ENCODE measurements around the gene WDTC1.
"Not testable (repeated sequence)": the region's sequence is repeated elsewhere in the genome, so short reads cannot be mapped to it uniquely, and the experiment has no call there.

WDTC1 gene

GRCh38 chr1:27233667-27234048, 774 bp upstream of the WDTC1 start:
- TF ChIP-seq, protein P1, sequence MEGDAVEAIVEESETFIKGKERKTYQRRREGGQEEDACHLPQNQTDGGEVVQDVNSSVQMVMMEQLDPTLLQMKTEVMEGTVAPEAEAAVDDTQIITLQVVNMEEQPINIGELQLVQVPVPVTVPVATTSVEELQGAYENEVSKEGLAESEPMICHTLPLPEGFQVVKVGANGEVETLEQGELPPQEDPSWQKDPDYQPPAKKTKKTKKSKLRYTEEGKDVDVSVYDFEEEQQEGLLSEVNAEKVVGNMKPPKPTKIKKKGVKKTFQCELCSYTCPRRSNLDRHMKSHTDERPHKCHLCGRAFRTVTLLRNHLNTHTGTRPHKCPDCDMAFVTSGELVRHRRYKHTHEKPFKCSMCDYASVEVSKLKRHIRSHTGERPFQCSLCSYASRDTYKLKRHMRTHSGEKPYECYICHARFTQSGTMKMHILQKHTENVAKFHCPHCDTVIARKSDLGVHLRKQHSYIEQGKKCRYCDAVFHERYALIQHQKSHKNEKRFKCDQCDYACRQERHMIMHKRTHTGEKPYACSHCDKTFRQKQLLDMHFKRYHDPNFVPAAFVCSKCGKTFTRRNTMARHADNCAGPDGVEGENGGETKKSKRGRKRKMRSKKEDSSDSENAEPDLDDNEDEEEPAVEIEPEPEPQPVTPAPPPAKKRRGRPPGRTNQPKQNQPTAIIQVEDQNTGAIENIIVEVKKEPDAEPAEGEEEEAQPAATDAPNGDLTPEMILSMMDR (conservative IDR thresholded peaks at IDR 0.05; ENCODE audit: control insufficient read depth, insufficient read depth, low read depth, low read length) = no peak
- peak overlapping the region; percentile 55 for H3K4me3 ChIP-seq (ENCODE audit: control insufficient read depth, low read depth, low read length)
- DNase-seq (ENCODE audit: low read depth) = no peak

DNA sequence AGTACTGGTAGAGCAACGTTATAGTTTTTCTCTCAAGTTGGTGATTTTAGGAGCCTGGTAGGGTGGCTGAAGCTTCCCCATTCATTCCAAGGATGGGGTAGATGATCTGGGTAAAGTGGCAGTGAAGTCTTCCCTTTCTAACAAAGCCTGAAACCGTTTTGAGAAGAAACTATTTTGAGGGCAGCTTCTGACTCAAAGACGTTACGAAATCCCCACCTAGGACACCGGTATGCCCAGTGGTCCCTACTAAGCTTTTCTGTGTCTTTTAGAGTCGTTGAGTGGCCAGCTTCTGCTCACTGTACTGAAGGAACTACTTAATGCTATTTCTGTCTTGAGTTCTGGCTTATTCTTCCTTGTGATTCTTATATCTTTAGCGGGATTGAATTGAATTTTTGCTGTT, 1.4 kb downstream of the WDTC1 start:
- DNase-seq (ENCODE audit: low read depth) = peak; percentile 25
- TF ChIP-seq, protein P1 (conservative IDR thresholded peaks at IDR 0.05; ENCODE audit: control insufficient read depth, insufficient read depth, low read depth, low read length) = no peak

DNA sequence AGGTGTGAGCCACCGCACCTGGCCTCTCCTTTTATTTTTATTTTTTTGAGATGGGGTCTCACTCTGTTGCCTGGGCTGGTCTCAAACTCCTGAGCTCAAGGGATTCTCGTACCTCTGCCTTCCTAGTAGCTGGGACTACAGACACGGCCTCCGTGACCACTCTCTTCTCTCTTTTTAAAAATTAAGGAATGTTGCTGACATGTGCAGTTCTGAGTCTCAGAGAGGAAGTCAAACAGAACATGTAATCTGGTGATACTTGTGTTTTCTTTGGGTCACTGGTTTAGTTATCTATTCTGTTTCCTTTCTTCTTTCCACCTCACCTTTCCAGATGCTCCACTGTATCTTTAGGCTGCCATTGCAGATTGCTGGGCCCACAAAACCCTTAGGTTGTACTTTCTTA, 2.7 kb downstream of the WDTC1 start:
- H3K4me3 ChIP-seq (ENCODE audit: control insufficient read depth, low read depth, low read length) = no peak overlapping the region
- DNase-seq (ENCODE audit: low read depth) = no peak
- TF ChIP-seq, protein P1 (conservative IDR thresholded peaks at IDR 0.05; ENCODE audit: control insufficient read depth, insufficient read depth, low read depth, low read length) = no peak

More for the DNA sequence above, 1.4 kb downstream of the WDTC1 start:
- peak overlapping the region; percentile 63 for H3K4me3 ChIP-seq (ENCODE audit: control insufficient read depth, low read depth, low read length)

GRCh38 chr1:27238032-27238431, 3.6 kb downstream of the WDTC1 start:
- no peak overlapping the region for H3K4me3 ChIP-seq (ENCODE audit: control insufficient read depth, low read depth, low read length)
- no peak for DNase-seq (ENCODE audit: low read depth)

DNA sequence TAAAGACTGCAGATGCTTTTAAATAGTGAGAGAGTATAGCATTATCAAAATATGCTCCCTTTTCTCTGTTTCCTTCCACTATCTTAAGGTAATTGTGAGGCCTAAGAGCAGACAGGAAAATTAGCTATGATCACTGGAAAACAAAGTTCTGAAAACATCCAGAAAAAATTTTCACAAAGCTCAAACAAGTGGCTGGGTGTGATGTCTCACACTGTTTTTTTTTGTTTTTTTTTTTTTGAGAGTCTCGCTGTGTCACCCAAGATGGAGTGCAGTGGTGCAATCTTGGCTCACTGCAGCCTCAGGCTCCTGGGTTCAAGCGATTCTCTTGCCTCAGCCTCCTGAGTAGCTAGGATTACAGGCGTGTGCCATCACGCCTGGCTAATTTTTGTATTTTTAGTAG, 7.2 kb downstream of the WDTC1 start:
- DNase-seq (ENCODE audit: low read depth) = no peak
- no peak overlapping the region for H3K4me3 ChIP-seq (ENCODE audit: control insufficient read depth, low read depth, low read length)
- TF ChIP-seq, protein P1 (conservative IDR thresholded peaks at IDR 0.05; ENCODE audit: control insufficient read depth, insufficient read depth, low read depth, low read length) = no peak

More at GRCh38 chr1:27238032-27238431, 3.6 kb downstream of the WDTC1 start:
- TF ChIP-seq, protein P1 (conservative IDR thresholded peaks at IDR 0.05; ENCODE audit: control insufficient read depth, insufficient read depth, low read depth, low read length) = no peak

DNA sequence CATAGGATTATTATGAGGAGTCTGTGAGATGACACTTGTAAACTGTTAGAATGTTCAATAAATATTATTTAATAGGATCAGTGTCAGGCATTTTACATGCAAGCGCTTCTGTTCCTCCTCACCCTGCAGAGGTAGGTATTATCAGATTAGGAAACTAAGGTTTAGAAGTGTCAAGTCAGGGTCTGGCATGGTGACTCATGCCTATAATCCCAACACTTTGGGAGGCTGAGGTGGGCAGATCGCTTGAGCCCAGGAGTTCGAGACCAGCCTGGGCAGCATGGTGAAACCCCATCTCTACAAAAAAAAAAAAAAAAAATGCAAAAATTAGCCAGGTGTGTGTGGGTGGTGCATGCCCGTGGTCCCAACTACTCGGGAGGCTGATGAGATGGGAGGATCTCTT, 9.2 kb downstream of the WDTC1 start:
- not testable (repeated sequence) for H3K4me3 ChIP-seq (ENCODE audit: control insufficient read depth, low read depth, low read length); DNase-seq (ENCODE audit: low read depth)

DNA sequence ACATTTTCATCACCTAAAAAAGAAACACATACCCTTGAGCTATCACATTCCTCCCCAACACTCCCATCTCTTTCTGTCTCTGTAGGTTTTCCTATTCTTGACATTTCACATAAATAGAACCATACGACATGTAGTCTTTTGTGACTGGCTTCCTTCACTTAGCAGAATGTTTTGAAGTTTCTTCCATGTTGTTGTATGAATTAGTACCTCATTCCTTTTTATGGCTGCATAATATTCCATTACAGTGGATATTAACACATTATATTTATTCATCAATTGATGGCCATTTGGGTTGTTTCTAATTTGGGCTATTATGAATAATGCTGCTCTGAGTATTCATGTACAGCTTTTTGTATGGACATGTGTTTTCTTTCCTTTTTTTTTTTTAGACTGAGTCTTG, 11.8 kb downstream of the WDTC1 start:
- no peak overlapping the region for H3K4me3 ChIP-seq (ENCODE audit: control insufficient read depth, low read depth, low read length)
- DNase-seq (ENCODE audit: low read depth) = no peak
- TF ChIP-seq, protein P1 (conservative IDR thresholded peaks at IDR 0.05; ENCODE audit: control insufficient read depth, insufficient read depth, low read depth, low read length) = no peak

All from fibroblast of mammary gland (primary cell).